HG02885 (cell line): Measurements from ENCODE around the gene SENP5.
A peak's percentile ranks its signal among the peaks of the same experiment; 100 is the strongest.

ENCODE experiments used
- ATAC-seq: cut with Tn5 transposase; IDR thresholded peaks from one replicate; pipeline ENCODE4 v1.9.1; 2021; ENCODE audit warnings: mild to moderate bottlenecking; ENCODE audit not compliant: unreplicated experiment, poor library complexity

SENP5 gene

GRCh38 chr3:196966526-196967401 lies 99.0 kb downstream of the SENP5 start:
- ATAC-seq = no peak

- ATAC-seq = no peak
Measured at GRCh38 chr3:196967412-196968232, 99.9 kb downstream of the SENP5 start.

- ATAC-seq = peak; percentile 67
Measured at GRCh38 chr3:196968233-196969133, 100.8 kb downstream of the SENP5 start, which contains the start of gene PIGZ. TSS of gene PIGZ (minus strand) at chr3:196968833. CDS start at chr3:196952031, 16,802 bp downstream.

GRCh38 chr3:196969134-196969659 lies 101.5 kb downstream of the SENP5 start:
- peak; percentile 47 for ATAC-seq

GRCh38 chr3:196969660-196970546 lies 102.2 kb downstream of the SENP5 start:
- ATAC-seq = peak; percentile 59

DNA sequence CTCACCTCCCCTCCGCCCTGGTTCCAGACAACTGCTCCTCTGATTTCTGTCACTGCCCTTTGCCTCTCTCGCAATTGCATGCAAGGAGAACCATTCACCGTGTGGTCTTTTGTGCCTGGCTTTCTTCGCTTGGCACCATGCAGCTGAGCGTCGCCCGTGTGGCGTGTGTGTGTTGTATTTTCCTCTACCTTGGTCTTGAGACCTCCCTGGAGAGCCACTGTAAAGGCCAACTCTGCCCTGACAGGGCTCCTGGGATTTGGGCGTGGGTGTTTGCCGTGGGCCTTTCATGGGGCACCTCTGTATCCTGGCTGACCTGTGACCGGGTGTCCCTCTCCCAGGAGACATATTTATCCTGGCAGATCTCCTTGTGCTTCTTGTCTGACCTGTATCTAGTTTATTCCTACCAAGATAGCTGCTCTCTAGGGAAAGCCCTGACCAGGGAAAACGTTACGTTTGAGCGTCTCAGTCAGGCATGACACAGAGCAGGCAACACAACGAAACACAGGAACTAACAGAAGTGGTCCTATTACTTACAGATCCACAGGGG lies 102.9 kb downstream of the SENP5 start:
- no peak for ATAC-seq

DNA sequence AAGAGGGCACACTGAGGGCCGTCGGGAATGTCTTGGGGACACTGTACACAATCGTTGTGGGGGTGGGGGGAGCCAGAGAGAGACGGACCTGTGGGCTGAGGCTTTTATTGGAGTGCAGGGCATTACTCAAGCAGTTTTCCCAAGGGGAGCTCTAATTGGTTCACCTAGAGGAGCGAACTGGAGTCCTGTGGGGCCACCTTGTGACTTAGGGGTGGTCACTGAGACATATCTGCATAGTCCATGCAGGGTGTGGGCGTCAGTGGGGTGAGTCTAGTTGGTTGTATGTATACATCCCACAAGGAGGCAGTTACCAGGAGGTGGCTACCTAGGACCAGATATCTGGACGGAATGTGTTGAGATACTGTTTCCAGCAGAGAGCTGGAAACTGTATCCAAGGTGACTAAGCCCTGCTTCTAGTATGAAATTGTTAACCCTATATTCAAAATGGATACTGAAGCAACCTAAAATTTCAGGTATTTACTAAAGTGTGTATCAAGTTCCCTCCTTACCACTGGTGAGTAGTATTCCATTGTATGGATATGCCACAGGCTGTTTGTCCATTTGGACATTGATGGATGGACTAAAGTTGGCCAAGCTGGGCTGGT lies 103.5 kb downstream of the SENP5 start:
- no peak for ATAC-seq

DNA sequence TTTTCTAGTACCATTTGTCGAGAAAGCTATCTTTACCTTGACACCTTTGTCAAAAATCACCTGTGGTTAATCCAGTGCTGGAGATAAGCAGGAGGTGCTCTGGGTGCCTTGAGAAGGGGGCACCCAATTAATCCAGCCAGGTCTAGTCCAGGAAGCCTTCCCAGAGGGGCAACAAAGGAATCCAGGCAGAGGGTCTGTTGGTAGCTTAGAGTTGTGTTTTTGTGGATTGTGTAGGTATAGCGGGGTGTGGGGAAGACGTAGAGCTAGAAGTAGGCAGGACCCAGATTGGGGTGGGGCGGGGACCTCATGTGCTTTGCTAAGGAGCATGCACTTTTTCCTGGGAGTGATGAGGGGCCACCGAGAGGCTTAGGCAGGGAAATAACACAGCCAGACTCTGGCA lies 106.9 kb downstream of the SENP5 start:
- ATAC-seq = no peak

GRCh38 chr3:196975349-196975748 lies 107.6 kb downstream of the SENP5 start:
- no peak for ATAC-seq

DNA sequence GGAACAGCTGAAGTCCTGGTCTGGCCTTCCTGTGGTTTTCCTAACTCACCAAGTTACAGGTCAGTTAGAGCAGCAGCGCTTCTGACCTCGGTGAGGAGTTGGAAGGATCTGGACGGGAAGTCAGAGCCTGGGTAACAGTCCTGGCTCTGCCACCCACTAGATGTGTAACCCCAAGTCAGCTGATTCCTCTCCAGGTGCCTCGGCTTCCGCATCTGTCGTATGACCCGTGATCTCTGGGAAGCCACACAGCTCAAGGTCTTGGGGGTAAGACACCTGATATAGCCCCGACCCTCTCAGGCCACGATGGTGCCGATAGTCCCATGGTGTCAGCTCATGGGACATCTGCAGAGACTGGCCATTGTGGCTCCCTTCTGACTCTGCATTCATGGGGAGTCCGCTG lies 109.2 kb downstream of the SENP5 start:
- no peak for ATAC-seq

DNA sequence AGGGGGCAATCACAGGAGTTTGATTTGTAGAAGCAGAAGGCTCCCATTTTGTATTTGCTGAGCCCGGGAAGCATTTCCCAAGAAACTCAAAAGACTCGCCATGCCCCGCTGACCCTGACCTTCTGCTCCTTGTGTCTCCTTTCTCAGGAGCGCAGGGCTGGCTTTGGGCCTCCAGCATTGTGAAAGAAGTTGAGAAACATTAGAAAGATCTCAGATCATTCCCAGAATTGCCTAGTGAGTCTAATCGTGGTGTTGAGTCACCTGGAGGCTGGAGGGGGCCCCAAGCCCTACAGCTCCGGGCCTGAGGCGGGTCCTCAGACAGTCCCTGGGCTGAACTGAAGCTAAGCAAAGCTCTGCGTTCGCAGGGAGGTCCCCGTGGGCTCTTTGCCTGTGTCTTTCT lies 111.8 kb downstream of the SENP5 start:
- ATAC-seq = no peak

GRCh38 chr3:196981657-196982056 lies 113.9 kb downstream of the SENP5 start:
- ATAC-seq = no peak

- ATAC-seq = no peak
Measured at GRCh38 chr3:196983186-196983585, 115.5 kb downstream of the SENP5 start.
